Measurements from ENCODE around the gene JAK3. TPM values are rescaled to one million over a fixed set of nuclear protein-coding genes. Genes with fewer than 3 reads are reported as not detected.
A peak's percentile ranks its signal among the peaks of the same experiment; 100 is the strongest.

The JAK3 gene
- total RNA-seq, 1 donor from 2014 or later: 1.5 TPM

- intact Hi-C loops (cut with DNase I): loop anchor here (10.0 kb wide), 1 partner anchor 128 kb away; no protein-coding TSS in a partner anchor
- ATAC-seq (ENCODE audit: poor library complexity) (no peak), DNase-seq (no peak)
Measured at GRCh38 chr19:17866964-17867486, 19.2 kb upstream of the JAK3 start.

DNA sequence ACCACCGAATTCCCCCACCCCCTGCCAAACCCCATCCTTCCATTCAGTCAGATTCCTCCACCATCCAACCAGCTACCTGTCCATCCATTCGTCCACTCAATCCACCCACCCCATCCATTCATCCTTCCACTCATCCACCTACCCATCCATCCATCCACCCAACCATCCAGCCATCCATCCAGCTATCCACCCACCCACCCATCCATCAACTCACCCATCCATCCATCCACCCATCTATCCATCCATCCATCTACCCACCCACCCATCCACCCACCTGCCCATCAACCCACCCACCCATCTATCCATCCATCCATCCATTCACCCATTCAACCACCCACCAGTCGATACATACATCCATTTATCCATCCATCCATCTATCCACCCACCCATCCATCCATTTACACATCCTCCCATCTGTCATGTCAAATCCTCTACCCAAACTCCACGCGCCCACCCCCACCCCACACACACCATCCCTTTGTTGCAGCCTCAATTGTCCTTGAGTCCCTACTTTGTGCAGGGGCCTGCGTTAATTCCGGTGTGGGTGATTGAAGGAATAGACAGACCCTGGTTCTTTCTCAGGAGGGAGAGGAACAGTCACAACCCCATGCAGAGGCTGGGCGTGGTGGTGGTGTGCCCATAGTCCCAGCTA lies 18.7 kb upstream of the JAK3 start:
- ATAC-seq (ENCODE audit: poor library complexity): no peak
- no peak for DNase-seq
- intact Hi-C loops (cut with DNase I): loop anchor here (10.0 kb wide), 1 partner anchor 128 kb away; no protein-coding TSS in a partner anchor

GRCh38 chr19:17865364-17866311 lies 17.9 kb upstream of the JAK3 start:
- DNase-seq (no peak), ATAC-seq (ENCODE audit: poor library complexity) (peak; percentile 5)
- intact Hi-C loops (cut with DNase I): loop anchor here (10.0 kb wide), 1 partner anchor 129 kb away; no protein-coding TSS in a partner anchor

DNA sequence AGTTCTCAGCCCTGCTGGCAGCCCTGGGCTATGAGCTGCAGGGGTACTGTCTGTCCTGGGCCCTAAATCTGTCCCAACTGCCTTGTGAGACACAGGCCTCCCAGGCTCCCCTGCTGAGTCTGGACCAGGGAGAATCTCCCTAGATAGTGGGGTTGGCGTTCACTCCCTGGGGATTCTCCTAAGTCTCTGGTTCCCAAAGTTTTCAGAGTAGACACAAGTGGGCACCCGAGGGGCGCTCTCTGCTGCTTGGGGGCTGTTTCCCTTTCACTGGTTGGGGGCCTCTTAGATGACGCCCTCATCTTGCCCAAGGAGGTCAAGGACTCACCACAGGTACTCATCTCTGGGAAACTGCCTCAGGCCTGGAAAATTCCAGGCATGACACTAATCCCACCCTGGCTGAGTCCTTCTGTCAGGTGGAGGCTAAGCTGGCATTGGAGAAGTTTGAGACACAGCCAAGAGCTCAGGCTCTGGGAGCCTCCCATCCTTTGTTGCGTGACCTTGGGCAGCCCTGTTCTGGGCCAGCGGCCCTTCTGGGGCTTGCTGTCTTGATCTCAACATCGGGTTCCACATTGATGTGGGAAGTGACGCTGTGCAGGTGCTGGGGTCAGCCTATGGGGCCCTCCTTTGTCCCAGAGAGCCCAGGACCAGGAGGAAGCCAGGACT lies 15.9 kb upstream of the JAK3 start:
- ATAC-seq (ENCODE audit: poor library complexity) (no peak), DNase-seq (no peak)
- intact Hi-C loops (cut with DNase I): loop anchor here (5.0 to 10.0 kb wide), 2 partner anchors 74 to 131 kb away; no protein-coding TSS in a partner anchor

- intact Hi-C loops (cut with DNase I): loop anchor here (5.0 to 10.0 kb wide), 2 partner anchors 74 to 132 kb away; no protein-coding TSS in a partner anchor
- ATAC-seq (ENCODE audit: poor library complexity) (no peak), DNase-seq (no peak)
Measured at GRCh38 chr19:17862711-17863519, 15.1 kb upstream of the JAK3 start.

- intact Hi-C loops (cut with DNase I): loop anchor here (5.0 to 10.0 kb wide), 2 partner anchors 76 to 133 kb away; no protein-coding TSS in a partner anchor
- DNase-seq (no peak), ATAC-seq (ENCODE audit: poor library complexity) (no peak)
Measured at GRCh38 chr19:17861542-17862402, 14.0 kb upstream of the JAK3 start.

- intact Hi-C loops (cut with DNase I): loop anchor here (5.0 to 10.0 kb wide), 2 partner anchors 76 to 134 kb away; no protein-coding TSS in a partner anchor
- ATAC-seq (ENCODE audit: poor library complexity): no peak
- DNase-seq: no peak
Measured at GRCh38 chr19:17860993-17861360, 13.2 kb upstream of the JAK3 start.

DNA sequence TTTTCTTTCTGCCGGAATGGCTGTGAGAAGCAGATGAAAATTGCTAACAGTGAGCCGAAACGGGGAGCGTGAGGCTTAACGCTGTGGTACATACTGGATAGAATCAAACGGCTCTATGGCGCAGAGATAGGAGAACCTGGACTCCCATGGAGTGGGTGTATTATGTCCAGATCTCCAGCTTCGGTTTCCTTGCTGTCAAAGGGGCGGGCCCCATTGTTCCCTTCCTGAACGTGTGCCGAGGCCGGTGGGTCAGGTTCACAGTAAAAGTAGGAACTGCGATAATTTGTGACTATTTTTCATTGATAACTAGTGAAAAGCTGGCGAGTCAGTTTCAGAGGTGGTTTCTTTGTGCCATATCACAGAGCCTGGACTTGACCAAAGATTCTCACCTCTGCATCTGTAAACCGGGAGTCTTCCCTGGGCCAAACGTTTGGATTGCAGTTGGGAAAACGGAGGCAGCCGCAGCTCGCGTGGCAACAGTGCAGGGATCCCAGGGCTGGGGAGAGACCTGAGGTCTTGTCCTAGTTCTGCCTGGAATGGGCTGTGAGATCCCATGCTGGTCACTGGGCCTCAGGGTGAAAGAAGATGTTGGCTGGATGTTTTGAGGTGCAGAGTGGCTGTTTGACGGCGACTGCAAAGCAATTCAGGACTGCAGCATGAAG lies 12.7 kb upstream of the JAK3 start:
- intact Hi-C loops (cut with DNase I): loop anchor here (5.0 to 10.0 kb wide), 2 partner anchors 77 to 134 kb away; no protein-coding TSS in a partner anchor
- DNase-seq: no peak
- ATAC-seq (ENCODE audit: poor library complexity): no peak

DNA sequence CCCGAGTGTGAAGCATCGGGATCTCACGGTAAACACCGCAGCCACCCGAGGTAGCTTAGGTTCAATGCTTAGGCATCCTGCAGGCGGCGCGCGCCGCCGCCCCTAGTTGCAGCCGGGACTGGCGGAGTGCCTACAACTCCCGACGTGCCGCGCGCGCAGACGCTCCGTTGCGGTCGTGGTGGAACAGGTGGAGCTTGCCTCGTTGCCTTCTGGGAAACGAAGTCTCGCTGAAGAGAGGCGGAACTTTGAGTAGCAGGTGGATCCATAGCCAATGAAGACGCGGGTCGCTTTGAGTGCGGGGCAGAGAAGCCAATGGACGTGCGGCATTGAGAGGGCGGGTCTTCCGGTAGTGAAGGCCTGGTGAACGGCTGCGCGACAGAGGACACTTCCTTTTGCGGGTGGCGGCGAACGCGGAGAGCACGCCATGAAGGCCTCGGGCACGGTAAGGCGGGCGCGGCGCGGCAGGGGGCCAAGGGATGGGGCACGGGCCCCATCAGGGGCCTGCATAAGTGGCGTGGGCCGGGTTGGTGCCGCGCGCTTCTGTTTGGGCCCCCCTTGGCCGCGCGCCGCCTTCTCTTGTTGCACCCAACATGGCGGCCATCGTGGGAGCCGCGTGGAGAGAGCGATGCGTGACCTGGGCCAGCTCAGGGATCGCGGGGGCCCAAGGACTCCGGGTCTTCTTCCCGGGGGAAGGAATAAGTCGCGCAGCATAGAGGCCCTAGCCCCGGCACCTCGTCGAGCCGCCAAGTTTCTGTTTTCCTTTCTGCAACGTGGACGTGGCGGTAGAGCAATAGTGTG lies 11.9 kb upstream of the JAK3 start, which contains the start of gene RPL18A:
TSS of gene RPL18A (plus strand) at position 378 of the 798 bp plus-strand sequence. CDS start at position 425, 47 bp downstream.
- intact Hi-C loops (cut with DNase I): loop anchor here (5.0 to 10.0 kb wide), 3 partner anchors 78 to 145 kb away; partner anchors contain the start of gene MAP1S
- DNase-seq (peak; percentile 99), ATAC-seq (ENCODE audit: poor library complexity) (peak; percentile 97)

DNA sequence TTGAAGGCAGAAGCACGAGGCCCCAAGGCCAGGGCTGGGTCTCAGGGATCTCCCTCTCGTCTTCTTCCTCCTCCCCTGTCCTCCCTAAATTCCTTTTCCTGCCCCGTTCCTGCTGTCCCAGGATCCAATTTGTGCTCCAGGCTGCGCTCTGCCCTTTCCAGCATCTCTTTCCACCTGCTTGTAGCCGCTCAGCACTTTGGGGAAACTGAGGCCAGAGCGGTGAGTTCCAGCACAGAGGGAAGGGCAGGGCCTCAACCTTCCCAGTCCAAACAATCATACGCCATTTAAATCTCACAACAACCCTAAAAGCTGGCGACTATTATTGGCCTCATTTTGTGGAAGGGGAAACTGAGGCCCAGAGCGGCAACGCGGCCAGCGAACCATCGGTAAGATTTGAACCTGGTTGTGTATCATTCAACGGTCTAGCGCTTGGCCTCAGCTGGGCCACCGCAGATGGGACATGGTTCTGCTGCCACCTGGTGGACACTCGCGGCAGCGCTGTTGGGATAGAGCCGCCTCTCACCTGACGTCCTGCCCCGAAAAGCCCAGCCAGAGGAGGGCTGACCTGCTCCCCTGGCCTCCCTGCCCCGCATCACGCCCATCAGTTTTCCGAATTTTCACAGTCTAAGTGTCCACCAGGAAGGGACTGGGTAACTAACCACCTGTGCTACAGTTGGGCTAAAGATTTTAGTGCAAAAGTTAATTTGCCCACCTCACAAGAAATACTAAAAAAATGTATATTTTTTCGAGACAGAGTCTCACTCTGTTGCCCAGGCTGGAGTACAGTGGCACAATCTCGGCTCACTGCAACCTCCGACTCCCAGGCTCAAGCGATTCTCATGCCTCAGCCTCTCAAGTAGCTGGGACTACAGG lies 7.7 kb upstream of the JAK3 start:
- intact Hi-C loops (cut with DNase I): loop anchor here (10.0 kb wide), 1 partner anchor 141 kb away; the partner anchor contains the start of gene MAP1S
- DNase-seq (peak; percentile 92), ATAC-seq (ENCODE audit: poor library complexity) (peak; percentile 57)

DNA sequence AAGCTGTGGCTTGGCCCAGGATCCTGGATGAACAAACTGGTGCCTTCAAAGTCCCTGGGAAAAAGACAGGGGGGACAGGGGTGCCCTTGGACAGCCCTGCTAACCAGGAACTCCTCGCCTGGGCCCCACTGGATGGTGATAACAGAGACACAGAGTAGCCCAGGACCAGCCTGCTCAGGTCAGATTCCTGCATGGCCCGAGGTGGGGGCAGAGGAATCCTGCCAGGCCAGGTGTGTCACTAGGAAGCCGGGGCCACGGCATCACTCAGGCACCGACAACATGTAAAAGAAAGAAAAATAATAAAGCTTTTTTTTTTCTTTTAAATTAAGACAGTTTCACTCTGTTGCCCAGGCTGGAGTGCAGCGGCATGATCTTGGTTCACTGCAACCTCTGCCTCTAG lies 6.3 kb upstream of the JAK3 start:
- ATAC-seq (ENCODE audit: poor library complexity) (no peak), DNase-seq (no peak)
- intact Hi-C loops (cut with DNase I): loop anchor here (10.0 kb wide), 1 partner anchor 139 kb away; the partner anchor contains the start of gene MAP1S

GRCh38 chr19:17848595-17849292 lies 962 bp upstream of the JAK3 start:
- intact Hi-C loops (cut with DNase I): no loop called here
- DNase-seq: no peak
- no peak for ATAC-seq (ENCODE audit: poor library complexity)

DNA sequence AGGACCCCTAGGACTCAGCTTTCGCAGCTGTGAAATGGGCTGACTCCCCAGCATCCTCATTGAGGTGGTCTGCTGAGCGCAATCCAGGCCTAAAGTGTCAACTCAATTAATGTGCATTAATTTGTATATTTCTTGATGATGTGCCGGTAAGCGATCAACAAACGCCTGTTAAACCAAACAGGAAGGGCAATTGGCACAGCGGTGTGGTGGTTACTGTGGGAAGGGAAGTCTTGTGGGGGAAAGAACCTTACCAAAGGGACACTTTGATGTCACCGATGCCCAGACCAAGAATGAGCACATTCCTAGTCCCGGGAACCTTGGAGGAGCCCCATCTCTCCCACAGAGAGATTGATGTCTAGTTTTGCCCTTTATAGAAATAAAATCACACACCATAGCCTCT lies 1.6 kb downstream of the JAK3 start:
- no peak for DNase-seq
- intact Hi-C loops (cut with DNase I): no loop called here
- no peak for ATAC-seq (ENCODE audit: poor library complexity)
